Tibial nerve (tissue), 4 donors: ENCODE measurements around the gene RGS7.

Experiments
- EP300 ChIP-seq, 2 donors: sonication (generic); formaldehyde crosslinking; IDR thresholded peaks; one replicate each; pipeline ENCODE4 v1.6.1; 2017; ENCODE audit warnings: antibody characterized with exemption in 2 of 2, mild to moderate bottlenecking in 1 of 2
- POLR2A ChIP-seq, 2 donors: fragments of 450-650 bp; IDR thresholded peaks; one replicate each; pipeline ENCODE4 v1.6.1; 2017; ENCODE audit warnings: antibody characterized with exemption in 2 of 2, mild to moderate bottlenecking in 2 of 2, moderate library complexity in 2 of 2
- TF ChIP-seq, protein P1 (sequence below), 5 experiments: fragments of 200-600 bp in 3 of 5; fragments of 450-650 bp in 2 of 5; sonication (generic) in 3 of 5; IDR thresholded peaks; one replicate each; pipeline ENCODE4 v1.5.1; 2016 to 2019; ENCODE audit warnings: antibody characterized with exemption in 5 of 5, mild to moderate bottlenecking in 3 of 5, moderate library complexity in 2 of 5

DNA sequence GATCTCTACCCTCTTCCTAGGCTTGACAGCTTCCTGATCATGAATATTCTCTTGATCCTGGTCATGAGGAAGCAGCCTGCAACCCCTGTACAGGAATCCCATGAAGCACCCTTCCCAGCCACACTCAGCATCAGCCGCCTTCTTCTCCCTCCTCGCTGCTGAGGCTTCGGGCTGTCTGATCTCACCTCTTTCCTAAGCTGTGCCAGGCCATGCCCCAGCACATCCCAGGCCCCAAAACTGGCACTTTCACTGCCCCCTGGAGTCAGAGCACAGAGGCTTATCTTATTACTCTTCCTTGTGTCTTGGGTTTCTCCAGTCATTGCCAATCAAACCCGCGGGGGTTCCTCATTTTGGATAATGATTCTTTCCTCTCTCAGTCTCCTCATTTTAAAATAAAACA, 259.5 kb downstream of the RGS7 start:
- TF ChIP-seq, protein P1, sequence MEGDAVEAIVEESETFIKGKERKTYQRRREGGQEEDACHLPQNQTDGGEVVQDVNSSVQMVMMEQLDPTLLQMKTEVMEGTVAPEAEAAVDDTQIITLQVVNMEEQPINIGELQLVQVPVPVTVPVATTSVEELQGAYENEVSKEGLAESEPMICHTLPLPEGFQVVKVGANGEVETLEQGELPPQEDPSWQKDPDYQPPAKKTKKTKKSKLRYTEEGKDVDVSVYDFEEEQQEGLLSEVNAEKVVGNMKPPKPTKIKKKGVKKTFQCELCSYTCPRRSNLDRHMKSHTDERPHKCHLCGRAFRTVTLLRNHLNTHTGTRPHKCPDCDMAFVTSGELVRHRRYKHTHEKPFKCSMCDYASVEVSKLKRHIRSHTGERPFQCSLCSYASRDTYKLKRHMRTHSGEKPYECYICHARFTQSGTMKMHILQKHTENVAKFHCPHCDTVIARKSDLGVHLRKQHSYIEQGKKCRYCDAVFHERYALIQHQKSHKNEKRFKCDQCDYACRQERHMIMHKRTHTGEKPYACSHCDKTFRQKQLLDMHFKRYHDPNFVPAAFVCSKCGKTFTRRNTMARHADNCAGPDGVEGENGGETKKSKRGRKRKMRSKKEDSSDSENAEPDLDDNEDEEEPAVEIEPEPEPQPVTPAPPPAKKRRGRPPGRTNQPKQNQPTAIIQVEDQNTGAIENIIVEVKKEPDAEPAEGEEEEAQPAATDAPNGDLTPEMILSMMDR (IDR thresholded peaks at IDR 0.05): no peak
- TF ChIP-seq POLR2A (IDR thresholded peaks at IDR 0.05) (no peak), EP300 (IDR thresholded peaks at IDR 0.05) (no peak)
